Memory B cell (primary cell): Measurements from ENCODE around the gene GABPB1.
"Not testable (repeated sequence)": the region's sequence is repeated elsewhere in the genome, so short reads cannot be mapped to it uniquely, and the experiment has no call there.

Experiments used
- ATAC-seq: fragments of 150-1000 bp; cut with Tn5 transposase; 2 replicates; pipeline ENCODE4 v1.10.0; 2021; ENCODE audit warnings: low read depth, mild to moderate bottlenecking, moderate library complexity
- DNase-seq, 2 donors: peaks; one replicate each; pipeline ENCODE4 v3.0.0; 2022; ENCODE audit warnings: low spot score in 2 of 2
- H3K27ac Mint-ChIP-seq: one replicate; pipeline ENCODE4 v1.8.0; 2022; ENCODE audit warnings: mild to moderate bottlenecking, moderate library complexity, mixed read lengths
- H3K27me3 Mint-ChIP-seq: one replicate; pipeline ENCODE4 v1.8.0; 2022; ENCODE audit warnings: mixed read lengths
- H3K36me3 Mint-ChIP-seq: one replicate; pipeline ENCODE4 v1.8.0; 2022; ENCODE audit warnings: mild to moderate bottlenecking, mixed read lengths
- H3K4me1 Mint-ChIP-seq: one replicate; pipeline ENCODE4 v1.8.0; 2022; ENCODE audit warnings: mixed read lengths
- H3K4me3 Mint-ChIP-seq: one replicate; pipeline ENCODE4 v1.8.0; 2022; ENCODE audit warnings: mild to moderate bottlenecking, moderate library complexity, mixed read lengths
- H3K9me3 Mint-ChIP-seq: one replicate; pipeline ENCODE4 v1.8.0; 2022; ENCODE audit warnings: mixed read lengths

The GABPB1 gene

DNA sequence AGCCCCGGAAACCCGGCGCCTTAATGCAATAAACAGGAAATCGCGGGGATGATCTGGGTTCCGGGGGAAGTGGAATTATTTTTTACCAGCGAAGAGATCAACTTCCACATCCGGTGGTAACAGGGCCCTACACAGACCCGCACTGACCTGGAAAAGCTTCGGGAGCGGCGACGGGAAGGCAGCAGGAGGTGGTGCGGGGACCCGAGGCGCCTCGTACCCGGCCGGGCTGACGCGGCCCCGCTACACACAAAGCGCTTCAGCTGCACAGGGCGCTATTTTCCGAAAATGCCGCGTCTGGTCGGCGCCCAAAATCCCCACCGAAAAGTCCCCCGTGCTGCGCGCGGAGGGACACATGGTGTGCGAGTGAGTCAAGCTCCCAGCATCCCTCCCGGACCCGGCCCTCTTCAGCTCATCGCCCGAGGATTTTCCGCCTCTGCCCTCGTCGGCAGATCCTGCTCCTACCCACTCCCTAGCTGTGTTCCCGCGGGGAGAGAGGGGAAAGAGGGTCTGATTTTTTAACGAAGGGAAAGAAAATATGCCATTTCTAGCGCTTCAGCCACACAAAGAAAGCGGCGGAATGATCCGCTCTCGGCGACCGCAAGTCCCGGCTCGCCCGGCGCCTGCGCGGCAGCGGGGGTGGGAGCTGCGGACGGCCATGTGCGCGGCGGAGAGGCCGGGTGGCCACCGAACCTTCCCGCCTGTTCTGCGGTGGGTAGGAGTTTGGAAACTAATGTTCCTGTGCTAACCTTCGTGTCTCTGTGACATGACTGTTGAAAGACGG, at the start of gene GABPB1:
TSS of gene GABPB1 (minus strand) at position 361 of the 781 bp plus-strand sequence. CDS start 45,400 bp downstream, outside the sequence.
- H3K4me1 Mint-ChIP-seq, result peaks cover 31% of the 10 kb centered on the region
- DNase-seq (peak; percentile 89), ATAC-seq (peak; percentile 58)
- no peaks in the 10 kb centered on the region for H3K27me3 Mint-ChIP-seq
- H3K36me3 Mint-ChIP-seq, result peaks cover 10% of the 10 kb centered on the region
- H3K9me3 Mint-ChIP-seq, result no peaks in the 10 kb centered on the region
- H3K4me3 Mint-ChIP-seq, result peak within 1 kb of the TSS; percentile 93
- H3K27ac Mint-ChIP-seq, result peak within 1 kb of the TSS; percentile 99

GRCh38 chr15:50391561-50391960, 36.6 kb upstream of the GABPB1 start:
- H3K36me3 Mint-ChIP-seq, DNase-seq, H3K9me3 Mint-ChIP-seq, ATAC-seq, H3K27ac Mint-ChIP-seq, H3K4me3 Mint-ChIP-seq, H3K27me3 Mint-ChIP-seq, H3K4me1 Mint-ChIP-seq: not testable (repeated sequence)

GRCh38 chr15:50390554-50391264, 35.7 kb upstream of the GABPB1 start:
- DNase-seq (no peak), ATAC-seq (peak; percentile 59)
- no peaks in the 10 kb centered on the region for H3K36me3 Mint-ChIP-seq
- no peak overlapping the region for H3K4me3 Mint-ChIP-seq
- no peaks in the 10 kb centered on the region for H3K27me3 Mint-ChIP-seq
- H3K4me1 Mint-ChIP-seq, result peaks cover 8% of the 10 kb centered on the region
- H3K9me3 Mint-ChIP-seq, result no peaks in the 10 kb centered on the region
- peak overlapping the region; percentile 25 for H3K27ac Mint-ChIP-seq

GRCh38 chr15:50382408-50382807, 27.4 kb upstream of the GABPB1 start:
- H3K9me3 Mint-ChIP-seq, H3K4me3 Mint-ChIP-seq, H3K27me3 Mint-ChIP-seq, DNase-seq, H3K36me3 Mint-ChIP-seq, H3K4me1 Mint-ChIP-seq, H3K27ac Mint-ChIP-seq, ATAC-seq: not testable (repeated sequence)

GRCh38 chr15:50381438-50381837, 26.4 kb upstream of the GABPB1 start:
- no peaks in the 10 kb centered on the region for H3K36me3 Mint-ChIP-seq
- ATAC-seq (no peak), DNase-seq (no peak)
- H3K4me3 Mint-ChIP-seq, result no peak overlapping the region
- peaks cover 6% of the 10 kb centered on the region for H3K4me1 Mint-ChIP-seq
- H3K9me3 Mint-ChIP-seq, result no peaks in the 10 kb centered on the region
- H3K27me3 Mint-ChIP-seq, result no peaks in the 10 kb centered on the region
- H3K27ac Mint-ChIP-seq, result no peak overlapping the region

GRCh38 chr15:50380089-50380488, 25.1 kb upstream of the GABPB1 start:
- Mint-ChIP-seq H3K4me3 (no peak overlapping the region), H3K9me3 (no peaks in the 10 kb centered on the region), H3K27me3 (no peaks in the 10 kb centered on the region), H3K36me3 (peaks cover 1% of the 10 kb centered on the region), H3K4me1 (peaks cover 6% of the 10 kb centered on the region), H3K27ac (no peak overlapping the region)
- DNase-seq (no peak), ATAC-seq (no peak)

DNA sequence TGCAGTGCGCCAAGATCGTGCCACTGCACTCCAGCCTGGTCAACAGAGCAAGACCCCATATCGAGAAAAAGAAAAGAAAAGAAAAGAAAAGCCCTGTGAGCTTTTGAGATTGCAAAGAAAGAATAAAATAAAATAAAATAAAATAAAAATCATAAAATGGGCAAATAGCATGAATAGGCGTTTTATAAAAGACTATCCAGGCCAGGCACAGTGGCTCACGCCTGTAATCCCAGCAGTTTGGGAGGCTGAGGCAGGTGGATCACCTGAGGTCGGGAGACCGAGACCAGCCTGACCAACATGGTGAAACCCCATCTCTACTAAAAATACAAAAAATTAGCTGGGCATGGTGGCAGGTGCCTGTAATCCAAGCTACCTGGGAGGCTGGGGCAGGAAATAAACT, 24.4 kb upstream of the GABPB1 start:
- ATAC-seq, H3K4me1 Mint-ChIP-seq, H3K27me3 Mint-ChIP-seq, H3K4me3 Mint-ChIP-seq, H3K9me3 Mint-ChIP-seq, DNase-seq, H3K27ac Mint-ChIP-seq, H3K36me3 Mint-ChIP-seq: not testable (repeated sequence)

DNA sequence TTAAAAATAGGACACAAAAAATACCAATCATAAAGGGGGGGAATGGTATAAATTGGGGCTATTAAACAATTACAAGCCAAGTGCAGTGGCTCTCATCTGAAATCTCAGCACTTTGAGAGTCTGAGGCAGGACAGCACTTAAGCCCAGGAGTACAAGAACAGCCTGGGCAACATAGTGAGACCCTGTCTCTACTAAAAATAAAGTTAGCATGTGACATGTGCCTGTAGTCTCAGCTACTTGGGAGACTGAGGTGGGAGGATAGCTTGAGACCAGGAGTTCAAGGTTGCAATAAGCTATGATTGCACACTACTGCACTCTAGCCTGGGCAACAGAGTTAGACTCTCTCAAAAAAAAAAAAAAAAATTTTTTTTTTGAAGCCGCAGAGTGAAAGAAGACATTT, 23.8 kb upstream of the GABPB1 start:
- H3K27ac Mint-ChIP-seq, result no peak overlapping the region
- ATAC-seq (no peak), DNase-seq (no peak)
- peaks cover 6% of the 10 kb centered on the region for H3K4me1 Mint-ChIP-seq
- H3K9me3 Mint-ChIP-seq, result no peaks in the 10 kb centered on the region
- no peaks in the 10 kb centered on the region for H3K27me3 Mint-ChIP-seq
- H3K36me3 Mint-ChIP-seq, result peaks cover 1% of the 10 kb centered on the region
- no peak overlapping the region for H3K4me3 Mint-ChIP-seq

DNA sequence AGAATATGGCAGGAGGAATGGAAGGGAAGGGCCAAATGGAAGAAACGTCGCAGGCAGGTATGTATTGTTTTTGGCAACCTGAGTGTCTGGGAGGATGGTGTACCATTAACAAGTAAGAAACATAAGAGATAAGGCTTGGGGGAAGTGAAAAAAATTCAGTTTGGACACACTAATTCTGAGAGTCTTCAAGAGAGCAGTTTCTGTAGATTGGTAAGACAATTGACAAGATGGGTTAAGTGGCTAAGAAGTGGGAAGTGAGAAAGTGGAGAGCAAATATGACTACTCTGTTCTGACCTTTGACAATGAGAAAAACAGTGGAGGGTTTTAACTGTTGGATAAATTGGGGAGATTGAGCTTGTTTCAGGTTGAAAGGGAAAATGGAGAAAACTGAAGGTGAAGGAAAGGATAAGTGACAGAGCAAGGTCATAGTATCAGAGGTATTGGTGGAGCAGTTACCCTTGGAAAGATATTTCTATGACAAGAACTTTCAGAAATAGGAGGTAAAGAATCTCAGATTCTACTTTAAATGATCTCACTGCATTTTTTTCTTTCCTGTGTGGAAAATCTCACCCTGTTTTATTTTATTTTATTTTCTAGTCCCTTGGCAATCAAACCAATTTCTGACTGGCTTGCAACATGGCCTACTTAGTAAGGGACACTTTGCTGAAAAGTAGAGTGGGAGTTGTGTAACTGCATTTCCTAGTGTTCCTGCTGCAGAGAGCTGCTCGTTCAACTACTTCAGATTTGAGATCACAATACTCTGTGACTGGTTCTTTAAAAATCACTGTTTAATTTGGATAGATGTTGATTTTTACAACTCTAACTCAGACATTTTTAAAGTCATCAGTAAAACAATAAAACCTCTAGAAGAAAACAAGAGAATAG, 23.1 kb upstream of the GABPB1 start:
- peak; percentile 46 for ATAC-seq
- H3K4me3 Mint-ChIP-seq, result no peak overlapping the region

DNA sequence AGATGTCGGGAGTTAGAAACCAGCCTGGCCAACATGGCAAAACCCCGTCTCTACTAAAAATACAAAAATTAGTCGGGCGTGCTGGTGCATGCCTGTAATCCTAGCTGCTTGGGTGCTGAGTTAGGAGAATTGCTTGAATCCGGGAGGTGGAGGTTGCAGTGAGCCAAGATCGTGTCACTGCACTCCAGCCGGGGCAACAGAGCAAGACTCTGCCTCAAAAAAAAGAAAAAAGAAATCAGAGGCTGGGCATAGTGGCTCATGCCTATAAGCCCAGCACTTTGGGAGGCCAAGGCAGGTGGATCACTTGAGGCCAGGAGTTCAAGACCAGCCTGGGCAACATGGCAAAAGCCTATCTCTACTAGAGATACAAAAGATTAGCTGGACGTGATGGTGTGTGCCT, 14.6 kb upstream of the GABPB1 start:
- H3K4me1 Mint-ChIP-seq, H3K27me3 Mint-ChIP-seq, H3K4me3 Mint-ChIP-seq, DNase-seq, ATAC-seq, H3K27ac Mint-ChIP-seq, H3K9me3 Mint-ChIP-seq, H3K36me3 Mint-ChIP-seq: not testable (repeated sequence)

More for the DNA sequence above, 23.1 kb upstream of the GABPB1 start:
- no peaks in the 10 kb centered on the region for H3K27me3 Mint-ChIP-seq
- DNase-seq, result no peak
- peaks cover 6% of the 10 kb centered on the region for H3K4me1 Mint-ChIP-seq
- H3K36me3 Mint-ChIP-seq, result peaks cover 1% of the 10 kb centered on the region
- H3K9me3 Mint-ChIP-seq, result no peaks in the 10 kb centered on the region
- peak overlapping the region; percentile 12 for H3K27ac Mint-ChIP-seq

GRCh38 chr15:50365971-50366370, 11.0 kb upstream of the GABPB1 start:
- ATAC-seq, result no peak
- Mint-ChIP-seq H3K4me1 (peaks cover 11% of the 10 kb centered on the region), H3K4me3 (no peak overlapping the region), H3K27me3 (no peaks in the 10 kb centered on the region), H3K36me3 (peaks cover 12% of the 10 kb centered on the region), H3K9me3 (no peaks in the 10 kb centered on the region), H3K27ac (peak overlapping the region; percentile 38)
- no peak for DNase-seq

- H3K9me3 Mint-ChIP-seq, result no peaks in the 10 kb centered on the region
- no peak overlapping the region for H3K4me3 Mint-ChIP-seq
- H3K4me1 Mint-ChIP-seq, result peaks cover 11% of the 10 kb centered on the region
- ATAC-seq (no peak), DNase-seq (no peak)
- peaks cover 12% of the 10 kb centered on the region for H3K36me3 Mint-ChIP-seq
- no peaks in the 10 kb centered on the region for H3K27me3 Mint-ChIP-seq
- peak overlapping the region; percentile 38 for H3K27ac Mint-ChIP-seq
Measured at GRCh38 chr15:50365570-50365969, 10.6 kb upstream of the GABPB1 start.

- ATAC-seq (no peak), DNase-seq (no peak)
- Mint-ChIP-seq H3K4me3 (no peak overlapping the region), H3K27ac (no peak overlapping the region), H3K27me3 (no peaks in the 10 kb centered on the region), H3K9me3 (no peaks in the 10 kb centered on the region), H3K4me1 (peaks cover 15% of the 10 kb centered on the region), H3K36me3 (peaks cover 12% of the 10 kb centered on the region)
Measured at GRCh38 chr15:50363612-50364011, 8.6 kb upstream of the GABPB1 start.

DNA sequence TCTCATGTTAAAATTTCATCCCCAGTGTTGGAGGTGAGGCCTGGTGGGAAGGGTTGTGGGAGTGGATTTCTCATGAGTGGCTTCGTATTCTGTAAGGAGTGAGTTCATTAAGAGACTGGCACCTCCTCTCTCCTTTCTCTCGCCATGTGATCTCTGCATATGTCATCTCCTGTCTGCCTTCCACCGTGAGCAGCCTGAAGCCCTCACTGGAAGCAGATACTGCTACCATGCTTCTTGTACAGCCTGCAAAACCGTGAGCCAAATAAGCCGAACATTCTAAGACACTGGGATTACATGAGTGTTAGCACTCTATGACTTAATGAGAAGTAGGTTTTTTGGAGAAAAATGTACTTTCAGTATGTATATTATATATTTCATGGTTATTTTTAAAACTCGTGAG, 6.8 kb upstream of the GABPB1 start:
- Mint-ChIP-seq H3K4me3 (no peak overlapping the region), H3K27ac (no peak overlapping the region), H3K36me3 (peaks cover 20% of the 10 kb centered on the region), H3K4me1 (peaks cover 23% of the 10 kb centered on the region), H3K9me3 (no peaks in the 10 kb centered on the region), H3K27me3 (no peaks in the 10 kb centered on the region)
- DNase-seq (no peak), ATAC-seq (no peak)
